Hypothalamus (tissue), 51 donors: ENCODE data around the gene PRR5L.
A peak's percentile ranks its signal among the peaks of the same experiment; 100 is the strongest.

Experiments used
- DNase-seq, 51 donors: peaks; one replicate each; lab custom pipeline; 2025; lab: John Stamatoyannopoulos, UW

The PRR5L gene

DNA sequence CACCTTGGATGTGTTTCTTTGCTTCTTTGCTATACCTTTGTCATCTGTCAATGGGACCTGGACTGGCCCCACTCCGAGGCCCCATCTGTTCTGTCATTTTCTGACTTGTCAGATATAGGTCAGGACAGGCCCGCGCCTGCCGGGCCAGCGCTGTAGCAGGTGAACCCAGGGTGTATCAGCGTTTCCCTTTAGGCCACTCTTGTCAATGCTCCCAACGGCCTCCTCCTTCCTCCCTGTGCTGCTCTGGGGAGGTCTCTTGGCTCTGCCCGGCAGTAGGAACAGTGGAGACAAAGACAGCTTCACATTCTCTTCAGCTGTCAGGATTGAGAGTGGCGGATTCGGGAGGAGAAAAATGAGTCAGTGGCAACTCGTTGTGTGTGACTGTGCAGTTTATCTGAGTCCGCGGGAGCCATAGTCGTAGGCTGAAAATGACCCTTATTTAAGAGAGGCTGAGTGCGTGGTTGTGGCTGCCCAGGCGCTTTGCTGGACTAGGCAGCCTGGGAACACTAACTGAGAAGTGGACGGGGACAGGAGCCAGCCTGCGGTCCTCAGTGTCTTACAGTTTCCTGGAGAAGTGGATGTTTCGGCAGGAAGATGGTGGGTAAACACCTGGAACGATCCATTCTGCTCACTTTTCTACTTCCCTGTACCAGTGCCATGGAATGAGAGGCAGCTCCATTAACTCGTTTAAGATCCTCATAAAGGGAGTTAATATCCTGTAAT lies 102.3 kb downstream of the PRR5L start:
- peak in 35 of 51 donors; percentile 7 to 72 (median 39) for DNase-seq

DNA sequence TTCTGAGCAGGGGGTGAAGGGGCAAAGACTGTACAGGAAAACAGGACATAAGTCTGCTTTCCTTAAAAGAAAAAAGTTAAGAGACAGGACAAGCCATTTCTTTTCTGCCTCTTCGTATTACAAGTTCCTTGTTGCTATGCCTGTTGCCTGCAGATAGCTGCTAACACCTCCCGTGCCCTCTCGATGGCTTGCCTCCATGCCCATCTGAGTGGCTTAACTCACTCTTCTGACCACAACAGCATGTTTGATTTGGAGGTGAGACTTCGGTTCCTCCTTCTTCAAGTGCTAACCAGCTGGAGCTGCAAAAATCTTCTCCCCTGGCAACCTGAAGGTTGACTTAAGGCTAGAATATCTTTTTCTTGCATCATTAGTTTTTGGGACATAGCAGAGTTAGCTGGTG lies 103.1 kb downstream of the PRR5L start:
- DNase-seq = no peak

DNA sequence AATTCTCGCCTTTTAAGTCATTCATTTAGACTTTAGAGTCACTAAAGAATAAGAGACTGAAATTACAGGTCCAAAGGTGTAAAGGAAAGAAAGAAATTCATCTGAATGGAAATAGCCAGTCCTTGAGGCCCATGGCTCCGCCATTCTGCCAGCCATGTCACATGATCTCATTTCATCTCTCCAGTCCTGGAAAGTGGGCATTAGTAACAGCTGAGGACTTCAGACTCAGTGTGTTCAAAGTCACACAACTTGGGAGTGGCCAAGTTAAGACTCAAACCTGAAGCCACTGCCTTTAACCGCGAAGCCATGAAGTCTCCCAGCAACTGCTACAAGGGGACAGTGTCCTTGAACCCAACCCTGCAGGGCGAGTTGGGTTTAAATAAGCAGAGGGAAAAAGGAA lies 103.7 kb downstream of the PRR5L start:
- DNase-seq = no peak

DNA sequence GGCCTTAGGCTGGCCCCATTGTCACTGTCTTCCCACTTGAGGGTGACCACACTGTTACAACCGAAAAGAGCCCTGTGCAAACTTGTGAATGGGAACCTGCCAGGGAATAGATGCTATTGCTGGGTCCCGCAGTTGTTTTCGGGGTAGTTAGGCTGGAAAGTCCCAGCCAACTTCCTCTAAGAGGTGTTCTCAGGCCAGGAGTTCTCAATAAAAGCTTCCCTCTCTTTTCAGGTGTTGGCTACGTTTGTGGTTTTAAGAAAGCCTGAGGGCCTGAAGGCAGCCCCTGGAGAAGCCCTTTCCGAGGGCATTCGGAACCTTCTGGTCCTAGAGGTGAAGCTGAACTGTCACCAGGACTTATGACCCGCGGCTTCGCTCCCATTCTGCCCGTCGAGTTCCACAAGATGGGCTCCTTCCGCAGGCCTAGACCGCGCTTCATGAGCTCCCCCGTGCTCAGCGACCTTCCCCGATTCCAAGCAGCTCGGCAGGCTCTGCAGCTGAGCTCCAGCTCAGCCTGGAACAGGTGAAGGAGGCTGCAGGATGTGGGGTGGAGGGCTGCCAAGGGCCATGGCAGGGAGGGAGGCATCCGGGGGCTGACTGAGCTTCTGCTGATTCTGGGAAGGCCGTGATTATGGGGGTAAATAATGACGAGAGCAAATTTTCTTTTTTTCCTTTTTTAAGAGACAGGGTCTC lies 104.8 kb downstream of the PRR5L start:
- no peak for DNase-seq

DNA sequence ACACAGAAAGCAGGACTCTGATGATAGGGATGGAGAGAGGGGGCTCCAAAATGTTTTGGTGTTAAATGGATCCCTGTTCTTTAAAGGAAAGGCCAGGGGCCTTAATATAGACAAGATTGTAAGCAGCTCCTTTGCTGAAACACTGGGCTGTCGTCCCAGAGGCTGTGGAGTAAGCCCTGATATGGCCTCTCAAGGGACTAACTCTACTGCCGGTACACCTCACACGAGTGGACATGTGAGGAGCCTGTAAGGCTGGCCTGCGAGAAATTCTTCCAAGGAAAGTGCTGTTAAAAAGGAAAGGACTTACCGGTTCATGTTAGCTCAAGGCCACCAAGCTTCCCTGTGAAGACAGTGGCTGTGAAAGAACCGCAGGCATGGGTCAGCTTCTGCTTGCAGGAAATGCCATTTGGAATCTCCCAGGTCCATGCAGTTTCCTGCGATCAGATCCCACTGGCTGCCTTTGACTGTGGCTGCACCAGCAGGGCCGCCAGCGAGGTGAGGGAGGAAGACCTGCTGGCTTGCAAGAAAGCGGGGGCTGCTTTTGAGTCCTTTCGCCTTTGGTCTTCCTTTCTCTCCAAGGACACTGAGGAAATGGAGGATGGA lies 106.6 kb downstream of the PRR5L start:
- DNase-seq = no peak

DNA sequence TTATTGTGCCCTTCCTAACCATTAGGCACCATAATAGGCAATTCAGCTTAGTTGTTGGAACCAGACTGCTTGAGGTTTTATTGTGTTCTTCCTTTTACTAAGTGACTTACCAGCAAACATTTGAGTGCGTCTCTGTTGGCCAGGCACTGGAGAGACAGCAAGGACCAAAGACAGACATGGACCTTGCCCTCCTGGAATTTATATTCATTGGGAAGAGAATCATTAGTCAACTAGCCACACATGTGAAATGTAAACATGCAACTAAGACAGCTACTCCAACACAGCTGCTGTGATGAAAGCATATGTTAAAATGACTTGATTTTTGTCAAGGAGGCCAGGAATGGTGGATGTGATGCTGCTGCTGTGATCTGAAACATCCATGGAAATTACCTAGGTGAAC lies 107.6 kb downstream of the PRR5L start:
- no peak for DNase-seq

DNA sequence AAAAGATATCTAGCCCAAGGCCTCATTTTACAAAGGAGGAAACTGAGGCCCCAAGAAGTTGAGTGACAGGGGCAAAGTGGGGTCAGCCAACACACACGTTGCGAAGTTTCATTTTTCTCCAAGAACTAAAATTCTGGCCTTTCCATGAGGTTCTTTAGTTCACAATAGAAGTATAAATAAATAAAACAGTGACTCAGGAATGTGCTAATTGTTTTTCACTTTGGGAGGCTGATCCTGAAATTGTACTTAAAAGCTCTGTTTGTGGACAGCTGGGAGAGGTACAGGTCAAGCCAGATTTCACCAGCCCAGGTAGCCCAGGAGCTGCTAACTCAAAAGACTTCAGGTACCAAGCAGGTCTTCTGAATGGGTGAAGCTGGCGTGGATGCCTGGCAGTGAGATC lies 108.7 kb downstream of the PRR5L start:
- DNase-seq = no peak

DNA sequence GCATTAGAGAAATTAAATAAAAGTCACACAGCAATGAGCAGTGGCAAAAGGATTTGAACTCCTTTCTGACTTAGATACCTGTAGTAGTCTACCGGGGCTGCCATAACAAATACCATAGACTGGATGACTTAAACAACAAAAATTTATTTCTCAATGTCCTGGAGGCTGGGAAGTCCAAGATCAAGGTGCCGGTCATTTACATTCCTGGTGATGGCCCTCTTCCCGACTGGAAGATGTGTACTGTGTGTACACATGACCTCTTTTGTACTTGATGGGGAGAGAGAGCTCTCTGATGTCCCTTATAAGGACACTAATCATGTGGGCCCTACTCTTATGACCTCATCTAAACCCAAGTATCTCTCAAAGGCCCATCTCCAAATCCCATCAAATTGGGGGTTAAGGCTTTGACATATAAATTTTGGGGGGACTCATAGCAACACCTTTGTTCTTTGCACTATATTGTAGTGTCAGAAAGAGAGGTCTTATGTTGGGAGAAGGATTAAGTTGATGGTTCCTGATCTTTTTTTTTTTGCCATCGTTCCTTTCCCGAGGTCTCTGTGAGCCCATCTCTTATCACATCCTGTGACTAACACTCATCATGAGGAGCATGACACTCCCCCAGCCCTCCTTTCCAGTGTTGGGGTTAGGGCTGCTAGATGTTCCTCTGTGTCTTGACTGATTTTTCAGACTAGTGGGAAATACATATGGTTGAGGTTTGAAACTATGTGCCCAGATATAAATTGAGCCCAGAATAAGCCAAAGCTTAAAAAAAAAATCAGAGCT lies 109.7 kb downstream of the PRR5L start:
- no peak for DNase-seq

DNA sequence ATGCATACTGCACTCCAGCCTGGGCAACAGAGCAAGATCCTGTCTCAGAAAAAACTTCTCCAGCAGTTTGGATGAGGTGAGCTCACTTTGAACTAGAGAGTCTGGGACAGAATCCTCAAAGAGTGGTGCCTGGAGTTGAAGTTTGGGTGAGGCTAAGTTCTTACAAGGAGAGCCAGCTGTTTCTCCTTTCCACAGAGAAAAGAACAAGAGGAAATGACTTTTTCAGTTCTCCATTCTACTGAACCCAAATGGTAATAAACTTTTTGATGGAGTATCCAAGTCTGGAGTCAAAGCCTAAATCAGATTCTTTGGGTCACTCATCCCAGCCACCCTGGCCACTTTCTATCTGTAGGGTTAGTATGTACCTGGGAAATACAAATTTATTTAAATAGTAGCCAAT lies 111.3 kb downstream of the PRR5L start:
- no peak for DNase-seq

DNA sequence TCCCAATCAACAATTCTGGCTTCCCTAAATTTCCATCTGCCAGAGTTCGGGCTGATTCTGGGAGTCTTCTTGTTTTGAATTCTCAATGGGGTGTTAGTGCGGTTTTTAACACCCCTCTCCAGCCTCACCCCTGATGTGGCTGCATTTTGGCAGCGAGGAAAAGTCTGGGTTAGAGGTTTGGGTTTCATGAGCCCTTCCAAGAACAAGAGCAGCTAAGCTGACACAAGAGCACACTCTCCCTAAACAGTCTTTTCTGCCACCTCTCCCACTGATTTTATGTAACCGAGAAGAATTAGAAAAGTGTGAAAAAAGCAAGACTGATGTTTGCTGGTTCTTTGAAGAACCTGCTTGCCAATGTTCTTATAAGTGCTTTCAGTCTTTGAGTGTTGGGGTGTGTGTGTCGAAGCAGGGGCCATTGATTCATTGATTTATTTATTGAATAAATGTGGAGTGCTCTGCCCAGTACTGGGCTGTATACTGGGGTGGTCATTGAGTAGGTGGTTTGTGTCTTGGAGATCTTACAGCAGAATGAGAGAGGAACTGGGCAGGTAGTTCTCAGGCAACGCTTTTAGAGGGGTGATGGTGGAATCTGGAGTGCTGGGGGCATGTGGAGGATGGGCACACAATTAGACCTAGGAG lies 112.5 kb downstream of the PRR5L start:
- no peak for DNase-seq

DNA sequence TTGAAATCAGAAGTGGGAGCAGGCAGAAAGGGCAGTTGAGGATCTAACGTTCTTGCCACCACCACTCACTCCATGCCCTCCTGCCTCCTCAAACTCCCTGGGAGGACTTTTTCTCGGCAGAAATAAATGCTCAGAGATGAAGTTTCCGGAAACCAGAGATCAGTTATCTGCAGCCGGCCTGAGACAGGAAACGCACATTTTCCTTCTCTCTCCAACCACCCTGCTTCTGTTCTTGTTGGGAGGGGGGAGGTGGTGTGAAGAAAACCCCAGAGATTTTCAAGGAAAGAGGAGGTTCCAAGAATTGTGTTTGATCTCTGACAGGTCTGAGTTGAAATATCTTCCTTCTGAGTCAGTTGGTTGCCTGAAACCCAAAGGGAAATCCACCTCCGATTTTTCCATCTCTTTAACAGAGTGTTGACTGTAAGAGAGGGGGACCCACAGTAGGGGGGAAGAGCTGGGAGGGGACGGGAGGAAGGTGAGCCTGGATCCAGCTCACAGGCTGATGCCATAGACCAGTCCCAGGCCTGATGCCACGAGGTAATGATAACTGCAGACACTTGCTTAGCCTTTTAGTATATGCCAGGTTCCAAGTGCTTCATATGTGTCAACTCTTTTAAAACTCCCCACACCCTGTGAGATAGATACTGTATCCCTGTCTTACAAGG lies 113.2 kb downstream of the PRR5L start:
- DNase-seq = no peak

DNA sequence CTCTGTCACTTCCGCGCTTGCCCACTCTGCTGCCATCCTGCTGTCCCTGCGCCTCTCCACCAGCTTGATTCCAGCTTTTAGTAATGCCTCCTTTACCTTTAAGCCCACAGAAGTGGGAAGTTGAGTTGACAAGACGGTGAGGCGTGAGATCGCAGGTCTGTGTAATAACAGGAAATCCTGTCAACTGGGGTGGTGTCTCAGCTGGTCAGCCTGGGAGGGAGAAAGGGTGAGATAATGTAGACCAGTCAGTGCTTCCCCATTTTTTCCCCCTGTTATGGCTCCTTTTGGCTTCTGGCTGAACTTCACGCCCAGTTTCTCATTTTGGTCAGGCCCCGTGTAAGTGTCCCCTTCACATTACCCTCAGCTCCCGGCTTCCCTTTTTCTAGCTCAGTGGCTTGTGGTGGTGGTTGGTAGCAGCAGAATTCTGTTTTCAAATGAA lies 115.1 kb downstream of the PRR5L start:
- DNase-seq = peak in 1 of 51 donors; percentile 8

DNA sequence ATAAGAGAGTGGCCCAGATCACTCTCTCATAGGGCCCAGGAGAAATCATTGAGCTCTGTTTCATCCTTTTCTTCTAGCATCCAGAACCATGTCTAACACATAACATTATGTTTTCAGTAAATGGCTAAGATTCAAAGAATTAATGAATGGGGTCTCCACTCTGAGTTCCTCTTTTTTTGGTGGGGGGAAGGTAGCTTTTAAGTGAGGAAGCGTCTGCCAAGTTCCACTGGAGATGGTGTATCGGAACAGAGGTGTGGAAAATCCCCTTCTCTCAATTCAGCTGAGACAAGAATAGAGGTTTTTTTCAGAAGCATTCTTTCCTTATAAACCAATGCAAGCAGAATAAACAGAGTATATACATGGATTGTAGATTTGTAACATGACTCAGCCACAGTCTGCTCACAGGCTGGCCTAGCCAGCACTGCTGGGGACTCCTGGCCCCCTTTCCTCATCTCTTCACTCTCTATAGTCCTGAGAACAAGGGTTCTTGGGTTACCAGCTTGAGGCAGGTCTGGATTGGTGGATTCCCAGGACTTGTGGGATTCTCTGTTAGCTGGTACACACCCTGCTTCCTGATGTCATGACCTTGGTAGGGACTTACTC lies 116.8 kb downstream of the PRR5L start:
- DNase-seq = no peak

DNA sequence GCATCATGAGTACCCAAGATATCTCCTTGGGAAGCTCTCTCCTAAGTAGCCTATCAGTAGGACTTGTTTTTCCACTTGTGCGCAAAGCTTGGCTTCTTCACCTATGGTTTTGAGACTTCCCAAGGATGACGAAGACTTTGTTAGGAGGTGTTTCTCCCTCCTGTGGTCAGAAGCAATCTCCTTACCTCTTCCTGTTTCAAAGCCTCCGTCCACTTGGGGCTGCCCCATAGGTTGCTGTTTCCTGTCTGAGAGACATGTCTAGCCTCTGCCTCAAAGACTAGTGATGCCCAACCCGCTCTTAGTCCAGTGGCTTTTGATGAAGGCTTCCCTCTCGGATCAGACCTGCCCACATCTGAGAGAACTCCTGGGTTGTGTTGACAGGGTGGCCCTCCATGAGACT lies 121.1 kb downstream of the PRR5L start:
- no peak for DNase-seq

DNA sequence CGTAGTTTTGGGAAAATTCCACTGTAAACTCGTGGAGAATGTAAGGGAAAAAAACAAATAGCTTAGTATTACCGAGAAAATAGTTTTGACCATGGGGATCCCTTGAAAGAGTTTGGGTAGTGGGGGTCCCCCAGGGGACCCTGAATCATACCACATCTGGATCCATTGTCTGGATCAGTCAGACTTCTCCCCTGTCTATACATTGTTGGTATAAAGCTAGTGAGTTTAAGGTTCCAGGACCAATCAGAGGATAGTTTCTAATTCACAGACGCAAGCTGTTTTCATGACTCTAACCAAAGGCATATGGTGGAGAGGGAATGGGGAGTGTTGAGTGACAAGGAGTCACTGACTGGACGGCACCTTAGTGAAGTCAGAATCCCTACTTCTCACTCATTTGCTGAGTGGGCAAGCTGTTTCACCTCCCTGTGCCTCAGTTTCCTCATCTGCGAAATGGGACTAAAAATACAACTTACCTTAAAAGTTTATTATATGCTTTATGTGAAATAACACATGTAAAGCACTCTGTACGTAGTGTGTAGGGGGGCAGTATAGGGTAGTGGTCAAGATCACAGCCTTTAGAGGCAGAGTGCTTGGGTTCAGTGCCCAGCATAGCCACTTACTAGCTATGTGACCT lies 123.8 kb downstream of the PRR5L start:
- DNase-seq = no peak

DNA sequence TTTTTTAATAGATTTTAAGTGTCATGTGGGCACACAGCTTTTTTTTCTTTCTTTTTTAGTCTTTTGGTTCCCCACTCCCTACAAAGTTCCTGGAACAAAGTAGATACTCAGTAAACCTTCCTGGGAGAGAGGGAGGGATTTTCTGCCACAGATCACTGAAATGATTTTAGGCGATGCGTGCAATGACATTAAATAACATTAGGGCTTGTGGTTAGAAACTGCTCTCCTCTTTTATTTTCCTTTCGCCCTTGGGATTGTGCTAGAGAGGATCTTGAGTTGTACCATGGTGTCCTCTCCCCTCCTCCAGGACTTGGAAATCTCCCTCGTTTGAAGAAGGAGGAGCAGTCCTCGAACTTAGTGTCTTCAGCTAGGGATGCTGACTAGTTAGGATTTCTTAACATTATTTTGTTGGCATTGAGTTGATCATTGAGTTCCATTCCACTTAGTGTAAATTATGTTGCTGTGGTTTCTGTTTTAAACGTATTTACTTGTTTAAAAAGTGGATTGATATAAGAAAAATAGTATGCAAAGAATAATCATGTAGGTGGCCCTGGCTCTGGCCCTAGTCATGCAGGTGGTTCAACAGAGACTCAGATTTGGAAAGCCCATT lies 125.6 kb downstream of the PRR5L start:
- no peak for DNase-seq

DNA sequence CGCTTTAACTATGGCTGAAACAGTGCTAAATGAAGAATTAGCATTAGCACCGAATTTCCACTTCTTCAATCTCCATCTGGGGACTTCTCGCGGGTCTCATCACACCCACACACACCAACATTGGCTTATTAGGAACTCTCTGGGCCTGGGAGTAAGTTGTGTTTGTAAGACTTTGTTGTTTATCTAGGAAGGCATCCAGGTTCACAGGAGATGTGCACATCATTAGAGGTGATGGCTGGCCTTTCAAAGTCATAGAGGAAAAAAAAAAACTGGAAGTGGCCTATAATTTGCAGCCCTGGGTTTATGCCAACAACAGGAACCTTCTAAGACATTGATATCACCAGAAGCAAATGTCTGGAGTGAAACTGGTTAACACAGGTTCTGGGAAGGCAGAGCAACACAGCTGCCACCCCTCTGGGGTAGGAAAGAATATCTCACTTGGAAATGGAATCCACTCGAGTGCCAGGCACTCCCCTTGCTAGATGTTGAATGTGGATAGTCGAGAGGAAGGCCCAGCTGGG lies 129.5 kb downstream of the PRR5L start:
- DNase-seq = no peak

DNA sequence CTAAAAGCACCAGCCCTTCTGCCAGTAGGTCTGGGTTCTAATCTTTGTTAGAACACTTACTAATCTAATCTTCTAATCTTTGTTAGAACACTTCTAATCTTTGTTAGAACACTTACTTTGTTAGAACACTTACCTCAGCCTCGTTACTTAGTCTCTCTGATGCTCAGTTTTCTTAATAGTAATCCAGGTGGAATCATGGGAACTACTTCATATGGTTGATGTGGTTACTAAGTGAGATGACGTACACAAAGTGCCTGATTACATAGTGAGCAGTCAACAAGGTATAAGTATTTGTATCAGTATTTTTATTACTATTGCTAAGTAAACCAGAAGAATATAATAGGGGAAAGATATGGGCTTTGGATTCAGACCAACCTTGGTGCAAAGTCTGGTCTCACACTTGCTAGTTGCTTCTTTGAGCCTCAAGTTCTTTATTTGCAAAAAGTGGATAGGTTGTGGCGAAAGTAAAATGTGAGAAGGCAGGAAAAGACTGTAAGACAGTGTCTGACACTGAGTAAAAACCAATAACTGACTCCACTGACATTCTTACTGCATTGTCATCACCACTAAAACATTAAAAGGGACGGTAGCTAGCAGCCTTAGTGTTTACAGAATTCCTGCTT lies 130.2 kb downstream of the PRR5L start:
- DNase-seq = no peak
